HepG2 (cell line): Measurements from ENCODE around the gene KLHL40. TPM values are rescaled to one million over a fixed set of nuclear protein-coding genes. Genes with fewer than 3 reads are reported as not detected.
A peak's percentile ranks its signal among the peaks of the same experiment; 100 is the strongest.

Source experiments
- CBFB ChIP-seq: sonication (generic); formaldehyde crosslinking; IDR thresholded peaks from 2 replicates; pipeline ENCODE4 v1.4.0; 2020; ENCODE audit warnings: missing genetic modification reagents
- CENPT ChIP-seq: sonication (generic); formaldehyde crosslinking; IDR thresholded peaks from 2 replicates; pipeline ENCODE4 v1.8.0; 2022; ENCODE audit warnings: low read depth, mild to moderate bottlenecking, moderate library complexity, missing genetic modification reagents
- DBP ChIP-seq: sonication (generic); formaldehyde crosslinking; IDR thresholded peaks from 2 replicates; pipeline ENCODE4 v1.4.0; 2020; ENCODE audit warnings: missing genetic modification reagents; ENCODE audit errors: not compliant biosample characterization
- HOXA3 ChIP-seq: sonication (generic); formaldehyde crosslinking; IDR thresholded peaks from 2 replicates; pipeline ENCODE4 v1.5.0; 2020; ENCODE audit warnings: missing genetic modification reagents
- JDP2 ChIP-seq: sonication (generic); formaldehyde crosslinking; IDR thresholded peaks from 2 replicates; pipeline ENCODE4 v1.8.1; 2022; ENCODE audit warnings: missing genetic modification reagents, borderline replicate concordance
- KLF6 ChIP-seq: IDR thresholded peaks from 2 replicates; pipeline ENCODE4 v1.8.0; 2016; ENCODE audit warnings: missing biosample characterization, missing genetic modification reagents
- MAX ChIP-seq: IDR thresholded peaks from 2 replicates; pipeline ENCODE4 v1.6.1; 2012; ENCODE audit warnings: inconsistent platforms
- MLLT10 ChIP-seq: sonication (generic); formaldehyde crosslinking; IDR thresholded peaks from 2 replicates; pipeline ENCODE4 v1.4.0; 2020; ENCODE audit warnings: missing genetic modification reagents
- NBN ChIP-seq: fragments of 450-650 bp; conservative IDR thresholded peaks from 2 replicates; pipeline ENCODE4 v1.6.1; 2017
- NCOA2 ChIP-seq: sonication (generic); formaldehyde crosslinking; IDR thresholded peaks from 2 replicates; pipeline ENCODE4 v1.8.0; 2022; ENCODE audit warnings: inconsistent platforms
- NFKB2 ChIP-seq: sonication (generic); formaldehyde crosslinking; IDR thresholded peaks from 2 replicates; pipeline ENCODE4 v1.4.0; 2020; ENCODE audit warnings: missing genetic modification reagents, borderline replicate concordance
- NR2F1 ChIP-seq, 2 experiments: fragments of 450-650 bp in 1 of 2; formaldehyde crosslinking in 1 of 2; IDR thresholded peaks; 2 replicates each; pipeline versions ENCODE4 v1.5.0 to v1.6.1; 2016 to 2020; ENCODE audit warnings: mild to moderate bottlenecking in 1 of 2, missing compliant biosample characterization in 1 of 2, missing genetic modification reagents in 1 of 2, moderate library complexity in 1 of 2
- PHF21A ChIP-seq: sonication (generic); formaldehyde crosslinking; IDR thresholded peaks from 2 replicates; pipeline ENCODE4 v1.5.0; 2020; ENCODE audit warnings: mild to moderate bottlenecking, missing genetic modification reagents
- POGZ ChIP-seq: sonication (generic); formaldehyde crosslinking; IDR thresholded peaks from 2 replicates; pipeline ENCODE4 v1.4.0; 2020; ENCODE audit warnings: mild to moderate bottlenecking, missing genetic modification reagents
- RXRB ChIP-seq: IDR thresholded peaks from 2 replicates; pipeline ENCODE4 v1.6.1; 2016; ENCODE audit warnings: borderline replicate concordance, missing genetic modification reagents, missing compliant biosample characterization
- SIX4 ChIP-seq: sonication (generic); formaldehyde crosslinking; IDR thresholded peaks from 2 replicates; pipeline ENCODE4 v1.4.0; 2020; ENCODE audit warnings: missing genetic modification reagents
- SPEN ChIP-seq: sonication (generic); formaldehyde crosslinking; IDR thresholded peaks from 2 replicates; pipeline ENCODE4 v1.5.1; 2020; ENCODE audit warnings: low read depth, mild to moderate bottlenecking, missing genetic modification reagents
- ZFY ChIP-seq: sonication (generic); formaldehyde crosslinking; IDR thresholded peaks from 2 replicates; pipeline ENCODE4 v1.4.0; 2020; ENCODE audit warnings: missing genetic modification reagents
- ZNF331 ChIP-seq: sonication (generic); formaldehyde crosslinking; IDR thresholded peaks from 2 replicates; pipeline ENCODE4 v1.4.0; 2020; ENCODE audit warnings: missing genetic modification reagents
- ZNF430 ChIP-seq: sonication (generic); formaldehyde crosslinking; IDR thresholded peaks from 2 replicates; pipeline ENCODE4 v1.9.0; 2021; ENCODE audit warnings: mild to moderate bottlenecking, missing genetic modification reagents
- polyA plus RNA-seq, 8 experiments: library from polyadenylated mRNA; depleted of rRNA in 3 of 8; stranded (reverse) in 7 of 8; unstranded in 1 of 8; fragments of >200 nt; fragmentation: Illumina TruSeq in 4 of 8; extraction: Trizol in 4 of 8; gene quantifications; 2 replicates each; pipeline versions ENCODE4 v1.2.1 to v1.2.3, GENCODE V29; 2011 to 2016; ENCODE audit warnings: low read depth in 4 of 8, missing spikeins in 1 of 8, mixed read lengths in 1 of 8; ENCODE audit not compliant: insufficient read depth in 1 of 8
- total RNA-seq, 5 experiments: library from RNA; depleted of rRNA; stranded (reverse); fragments of >200 nt; fragmentation: Illumina TruSeq; extraction: Trizol; gene quantifications; 2 replicates each; pipeline ENCODE4 v1.2.3, GENCODE V29; 2016; ENCODE audit warnings: low read depth in 1 of 5
- TF ChIP-seq, protein P1 (sequence below): sonication (generic); formaldehyde crosslinking; IDR thresholded peaks from 2 replicates; pipeline ENCODE4 v1.4.0; 2020; ENCODE audit warnings: missing genetic modification reagents, borderline replicate concordance
- TF ChIP-seq, protein P2 (sequence below): sonication (generic); formaldehyde crosslinking; IDR thresholded peaks from 2 replicates; pipeline ENCODE4 v1.9.0; 2022; ENCODE audit warnings: low read depth, missing genetic modification reagents
- TF ChIP-seq, protein P3 (sequence below): sonication (generic); formaldehyde crosslinking; IDR thresholded peaks from 2 replicates; pipeline ENCODE4 v1.4.0; 2020; ENCODE audit warnings: missing genetic modification reagents
- TF ChIP-seq, protein P4 (sequence below): sonication (generic); formaldehyde crosslinking; IDR thresholded peaks from 2 replicates; pipeline ENCODE4 v1.5.1; 2020; ENCODE audit warnings: missing genetic modification reagents, mild to moderate bottlenecking, borderline replicate concordance

KLHL40 gene
- total and polyA plus RNA-seq, 2 of the 13 experiments (the other 11 are each of a cell fraction or from before 2014, with no cell fraction given): not detected

GRCh38 chr3:42730294-42730693, 45.0 kb downstream of the KLHL40 start (continued):
- TF ChIP-seq CENPT (CRISPR knock-in tag): no peak
- TF ChIP-seq, protein P1, sequence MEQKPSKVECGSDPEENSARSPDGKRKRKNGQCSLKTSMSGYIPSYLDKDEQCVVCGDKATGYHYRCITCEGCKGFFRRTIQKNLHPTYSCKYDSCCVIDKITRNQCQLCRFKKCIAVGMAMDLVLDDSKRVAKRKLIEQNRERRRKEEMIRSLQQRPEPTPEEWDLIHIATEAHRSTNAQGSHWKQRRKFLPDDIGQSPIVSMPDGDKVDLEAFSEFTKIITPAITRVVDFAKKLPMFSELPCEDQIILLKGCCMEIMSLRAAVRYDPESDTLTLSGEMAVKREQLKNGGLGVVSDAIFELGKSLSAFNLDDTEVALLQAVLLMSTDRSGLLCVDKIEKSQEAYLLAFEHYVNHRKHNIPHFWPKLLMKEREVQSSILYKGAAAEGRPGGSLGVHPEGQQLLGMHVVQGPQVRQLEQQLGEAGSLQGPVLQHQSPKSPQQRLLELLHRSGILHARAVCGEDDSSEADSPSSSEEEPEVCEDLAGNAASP (CRISPR knock-in tag): peak; percentile 91; the same call in 1 of the 2 replicates
- 0 out of 2 replicates have a peak, but pooled peaks have one; percentile 26 for TF ChIP-seq SPEN (CRISPR knock-in tag)
- 0 out of 2 replicates have a peak, but pooled peaks have one; percentile 44 for TF ChIP-seq RXRB (CRISPR knock-in tag)
- TF ChIP-seq NR2F1 (CRISPR knock-in tag; IDR thresholded peaks at IDR 0.05): peak; percentile 44 to 59; a peak in 1 of 4 replicates
- no peak for TF ChIP-seq MLLT10
- 0 out of 2 replicates have a peak, but pooled peaks have one; percentile 18 for TF ChIP-seq PHF21A (CRISPR knock-in tag)
- peak; percentile 69 for TF ChIP-seq POGZ (CRISPR knock-in tag)
- TF ChIP-seq, protein P2, sequence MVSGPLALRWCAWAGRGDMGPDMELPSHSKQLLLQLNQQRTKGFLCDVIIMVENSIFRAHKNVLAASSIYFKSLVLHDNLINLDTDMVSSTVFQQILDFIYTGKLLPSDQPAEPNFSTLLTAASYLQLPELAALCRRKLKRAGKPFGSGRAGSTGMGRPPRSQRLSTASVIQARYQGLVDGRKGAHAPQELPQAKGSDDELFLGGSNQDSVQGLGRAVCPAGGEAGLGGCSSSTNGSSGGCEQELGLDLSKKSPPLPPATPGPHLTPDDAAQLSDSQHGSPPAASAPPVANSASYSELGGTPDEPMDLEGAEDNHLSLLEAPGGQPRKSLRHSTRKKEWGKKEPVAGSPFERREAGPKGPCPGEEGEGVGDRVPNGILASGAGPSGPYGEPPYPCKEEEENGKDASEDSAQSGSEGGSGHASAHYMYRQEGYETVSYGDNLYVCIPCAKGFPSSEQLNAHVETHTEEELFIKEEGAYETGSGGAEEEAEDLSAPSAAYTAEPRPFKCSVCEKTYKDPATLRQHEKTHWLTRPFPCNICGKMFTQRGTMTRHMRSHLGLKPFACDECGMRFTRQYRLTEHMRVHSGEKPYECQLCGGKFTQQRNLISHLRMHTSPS (CRISPR knock-in tag): peak; percentile 36; the same call in 1 of the 2 replicates
- peak; percentile 52; the same call in 1 of the 2 replicates for TF ChIP-seq MAX
- TF ChIP-seq KLF6 (CRISPR knock-in tag): no peak
- no peak for TF ChIP-seq JDP2 (CRISPR knock-in tag)
- TF ChIP-seq SIX4 (CRISPR knock-in tag): no peak
- 0 out of 2 replicates have a peak, but pooled peaks have one; percentile 20 for TF ChIP-seq HOXA3 (CRISPR knock-in tag)
- no peak for TF ChIP-seq NFKB2
- TF ChIP-seq, protein P3, sequence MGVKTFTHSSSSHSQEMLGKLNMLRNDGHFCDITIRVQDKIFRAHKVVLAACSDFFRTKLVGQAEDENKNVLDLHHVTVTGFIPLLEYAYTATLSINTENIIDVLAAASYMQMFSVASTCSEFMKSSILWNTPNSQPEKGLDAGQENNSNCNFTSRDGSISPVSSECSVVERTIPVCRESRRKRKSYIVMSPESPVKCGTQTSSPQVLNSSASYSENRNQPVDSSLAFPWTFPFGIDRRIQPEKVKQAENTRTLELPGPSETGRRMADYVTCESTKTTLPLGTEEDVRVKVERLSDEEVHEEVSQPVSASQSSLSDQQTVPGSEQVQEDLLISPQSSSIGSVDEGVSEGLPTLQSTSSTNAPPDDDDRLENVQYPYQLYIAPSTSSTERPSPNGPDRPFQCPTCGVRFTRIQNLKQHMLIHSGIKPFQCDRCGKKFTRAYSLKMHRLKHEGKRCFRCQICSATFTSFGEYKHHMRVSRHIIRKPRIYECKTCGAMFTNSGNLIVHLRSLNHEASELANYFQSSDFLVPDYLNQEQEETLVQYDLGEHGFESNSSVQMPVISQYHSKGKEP: no peak
- no peak for TF ChIP-seq NBN
- TF ChIP-seq, protein P4, sequence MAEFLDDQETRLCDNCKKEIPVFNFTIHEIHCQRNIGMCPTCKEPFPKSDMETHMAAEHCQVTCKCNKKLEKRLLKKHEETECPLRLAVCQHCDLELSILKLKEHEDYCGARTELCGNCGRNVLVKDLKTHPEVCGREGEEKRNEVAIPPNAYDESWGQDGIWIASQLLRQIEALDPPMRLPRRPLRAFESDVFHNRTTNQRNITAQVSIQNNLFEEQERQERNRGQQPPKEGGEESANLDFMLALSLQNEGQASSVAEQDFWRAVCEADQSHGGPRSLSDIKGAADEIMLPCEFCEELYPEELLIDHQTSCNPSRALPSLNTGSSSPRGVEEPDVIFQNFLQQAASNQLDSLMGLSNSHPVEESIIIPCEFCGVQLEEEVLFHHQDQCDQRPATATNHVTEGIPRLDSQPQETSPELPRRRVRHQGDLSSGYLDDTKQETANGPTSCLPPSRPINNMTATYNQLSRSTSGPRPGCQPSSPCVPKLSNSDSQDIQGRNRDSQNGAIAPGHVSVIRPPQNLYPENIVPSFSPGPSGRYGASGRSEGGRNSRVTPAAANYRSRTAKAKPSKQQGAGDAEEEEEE (CRISPR knock-in tag): no peak
- TF ChIP-seq ZNF430 (CRISPR knock-in tag): no peak
- no peak for TF ChIP-seq CBFB
- TF ChIP-seq DBP: no peak
- peak; percentile 62 for TF ChIP-seq ZFY
- 0 out of 2 replicates have a peak, but pooled peaks have one; percentile 23 for TF ChIP-seq ZNF331 (CRISPR knock-in tag)
- peak; percentile 38; the same call in 1 of the 2 replicates for TF ChIP-seq NCOA2 (CRISPR knock-in tag)
